Measurements from ENCODE around the gene DNAJC16. TPM values are rescaled to one million over a fixed set of nuclear protein-coding genes. Genes with fewer than 3 reads are reported as not detected.

Gene DNAJC16
- total RNA-seq, 2 experiments from 2014 or later = 9.1 to 16.8 TPM

DNA sequence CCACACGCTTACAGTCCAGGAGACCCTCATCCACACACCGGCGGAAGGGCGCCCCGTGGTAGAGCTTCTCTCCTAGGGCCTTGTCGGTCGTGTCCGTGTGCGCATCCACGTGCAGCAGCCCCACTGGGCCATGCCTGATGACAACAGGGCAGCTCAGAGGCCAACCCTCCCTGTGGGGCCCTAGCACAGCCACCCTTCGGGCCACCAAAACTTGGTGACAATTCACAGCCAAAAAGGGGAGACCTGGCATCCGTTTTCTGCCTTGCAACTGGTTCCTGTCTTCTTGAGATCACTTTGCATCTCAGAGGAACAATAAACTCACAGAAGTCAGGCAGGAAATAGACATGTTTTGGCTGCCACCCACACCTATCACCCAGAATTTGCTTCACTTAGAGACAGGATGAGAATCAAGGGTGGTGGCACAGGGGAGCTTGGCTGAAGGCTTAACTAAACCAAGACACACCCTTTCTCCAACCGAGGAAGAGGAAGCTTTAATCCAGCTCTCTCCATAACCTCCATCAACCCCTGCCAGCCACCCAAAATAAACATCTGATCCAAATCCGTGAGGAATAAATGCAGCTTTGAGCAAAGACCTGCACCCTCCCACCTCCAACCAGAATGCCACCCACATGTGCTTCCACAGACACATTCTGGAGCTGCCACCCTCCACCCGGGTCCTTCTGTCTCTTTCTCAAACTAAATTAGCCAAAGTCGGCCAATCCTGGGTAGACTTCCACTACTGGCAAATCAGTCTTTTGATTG lies 52.5 kb downstream of the DNAJC16 start:
- Histone ChIP-seq H3K9me2 (ENCODE audit: insufficient read depth, low read length) (no peaks in the 10 kb centered on the region), H2AFZ (ENCODE audit: low read length) (peak overlapping the region; percentile 87), H3K4me2 (ENCODE audit: low read length) (peak overlapping the region; percentile 58), H3K36me3 (ENCODE audit: insufficient read depth, low read length) (no peaks in the 10 kb centered on the region), H3K4me3 (ENCODE audit: low read depth, low read length, poor library complexity, severe bottlenecking) (peak overlapping the region; percentile 3), H4K20me1 (ENCODE audit: insufficient read depth, low read length) (no peaks in the 10 kb centered on the region), H3K79me2 (ENCODE audit: insufficient read depth, low read depth, low read length) (no peaks in the 10 kb centered on the region), H3K9me3 (ENCODE audit: low read length) (no peaks in the 10 kb centered on the region), H3K27ac (ENCODE audit: low read depth, low read length, poor library complexity, severe bottlenecking) (peak overlapping the region; percentile 68), H3K4me1 (ENCODE audit: insufficient read depth, low read length, poor library complexity, severe bottlenecking) (peaks cover 26% of the 10 kb centered on the region)
- TF ChIP-seq EZH2phosphoT487 (IDR thresholded peaks at IDR 0.05; ENCODE audit: borderline replicate concordance, low read depth, low read length) = no peak
- peak; percentile 66 for DNase-seq (ENCODE audit: low spot score)
- ChIA-PET CTCF (ENCODE audit: unreplicated experiment) (no interaction called here), POLR2A (interaction anchor here (0.6 to 1.5 kb wide), 7 partner anchors 9 to 385 kb away, joined by 3 to 7 read pairs (median 4); no protein-coding TSS in a partner anchor)
- intact Hi-C loops (cut with micrococcal nuclease; ENCODE audit: unreplicated experiment) = loop anchor here (2.0 kb wide), 1 partner anchor 52 kb away; the partner anchor contains the start of gene DNAJC16
- no TSS peak for BruUV-seq (replicated peaks)

DNA sequence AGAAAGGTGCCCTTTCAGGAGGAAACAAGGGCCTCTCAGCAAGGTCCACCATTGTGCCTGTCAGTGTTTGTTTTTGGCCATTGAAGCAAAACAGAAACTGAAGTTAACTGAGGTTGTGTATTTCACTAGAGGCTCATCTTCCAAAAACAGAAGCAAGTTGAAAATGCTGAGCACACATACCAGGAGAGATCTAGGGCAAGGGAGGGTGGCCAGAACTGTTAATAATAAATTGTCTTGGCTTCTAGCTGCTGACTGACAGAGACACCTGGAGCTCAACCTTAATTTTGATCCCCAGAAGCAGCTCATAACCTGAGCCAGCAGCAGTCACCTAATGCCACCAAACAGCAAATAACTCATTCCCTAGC lies 53.0 kb downstream of the DNAJC16 start:
- Histone ChIP-seq H3K9me2 (ENCODE audit: insufficient read depth, low read length) (no peaks in the 10 kb centered on the region), H3K4me1 (ENCODE audit: insufficient read depth, low read length, poor library complexity, severe bottlenecking) (peaks cover 26% of the 10 kb centered on the region), H3K4me3 (ENCODE audit: low read depth, low read length, poor library complexity, severe bottlenecking) (peak overlapping the region; percentile 3), H2AFZ (ENCODE audit: low read length) (peak overlapping the region; percentile 87), H3K79me2 (ENCODE audit: insufficient read depth, low read depth, low read length) (no peaks in the 10 kb centered on the region), H3K9me3 (ENCODE audit: low read length) (no peaks in the 10 kb centered on the region), H3K36me3 (ENCODE audit: insufficient read depth, low read length) (no peaks in the 10 kb centered on the region), H3K27ac (ENCODE audit: low read depth, low read length, poor library complexity, severe bottlenecking) (peak overlapping the region; percentile 68), H4K20me1 (ENCODE audit: insufficient read depth, low read length) (no peaks in the 10 kb centered on the region), H3K4me2 (ENCODE audit: low read length) (peak overlapping the region; percentile 58)
- POLR2A ChIA-PET = interaction anchor here (0.7 to 1.5 kb wide), 7 partner anchors 9 to 38 kb away, joined by 3 to 7 read pairs (median 4); no protein-coding TSS in a partner anchor
- TF ChIP-seq EZH2phosphoT487 (IDR thresholded peaks at IDR 0.05; ENCODE audit: borderline replicate concordance, low read depth, low read length) = no peak
- TF ChIP-seq CTCF (conservative IDR thresholded peaks at IDR 0.05; ENCODE audit: low read length) = no peak
- peak; percentile 41 for DNase-seq (ENCODE audit: low spot score)
- CTCF ChIA-PET (ENCODE audit: unreplicated experiment) = no interaction called here
- intact Hi-C loops (cut with micrococcal nuclease; ENCODE audit: unreplicated experiment) = loop anchor here (2.0 kb wide), 1 partner anchor 53 kb away; the partner anchor contains the start of gene DNAJC16
- BruUV-seq (replicated peaks) = no TSS peak

DNA sequence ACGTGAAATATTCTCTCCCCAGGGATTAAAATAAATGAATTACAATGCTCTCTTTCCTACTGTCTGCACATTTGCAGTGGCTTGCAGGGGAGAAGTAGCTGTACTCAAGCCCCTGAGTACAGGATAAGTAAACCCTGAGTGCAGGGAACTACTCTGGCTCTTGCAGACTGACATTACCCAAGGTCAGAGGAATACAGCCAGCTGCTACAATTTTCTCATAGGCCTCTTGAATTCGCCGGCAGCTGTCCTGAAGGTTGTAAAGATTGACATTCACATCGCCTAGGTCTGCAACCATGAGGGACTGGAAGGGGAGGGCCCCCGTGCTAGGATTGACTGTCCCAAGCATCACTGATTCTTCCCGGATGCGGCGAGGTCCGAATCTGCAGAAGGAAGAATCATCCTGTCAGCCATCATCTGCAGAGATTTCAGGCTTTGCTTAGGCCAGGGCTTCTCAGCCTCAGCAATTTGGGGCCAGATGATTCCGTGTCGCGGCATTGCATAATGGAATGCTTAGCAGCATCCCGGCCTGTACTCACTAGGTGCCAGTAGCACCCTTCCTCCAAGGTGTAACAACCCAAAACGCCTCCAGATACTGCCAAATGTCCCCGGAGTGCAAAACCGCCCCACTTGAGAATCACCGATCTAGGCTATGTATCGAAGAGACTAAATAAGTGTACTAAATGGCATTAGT lies 56.5 kb downstream of the DNAJC16 start:
- no TSS peak for BruUV-seq (replicated peaks)
- no peaks in the 10 kb centered on the region for H4K20me1 ChIP-seq (ENCODE audit: insufficient read depth, low read length)
- no peaks in the 10 kb centered on the region for H3K36me3 ChIP-seq (ENCODE audit: insufficient read depth, low read length)
- no peak overlapping the region for H3K4me2 ChIP-seq (ENCODE audit: low read length)
- DNase-seq (ENCODE audit: low spot score) = no peak
- H3K4me3 ChIP-seq (ENCODE audit: low read depth, low read length, poor library complexity, severe bottlenecking) = no peak overlapping the region
- no peaks in the 10 kb centered on the region for H3K9me3 ChIP-seq (ENCODE audit: low read length)
- TF ChIP-seq CTCF (conservative IDR thresholded peaks at IDR 0.05; ENCODE audit: low read length) = no peak
- no peak for TF ChIP-seq EZH2phosphoT487 (IDR thresholded peaks at IDR 0.05; ENCODE audit: borderline replicate concordance, low read depth, low read length)
- H3K9me2 ChIP-seq (ENCODE audit: insufficient read depth, low read length) = no peaks in the 10 kb centered on the region
- H3K27ac ChIP-seq (ENCODE audit: low read depth, low read length, poor library complexity, severe bottlenecking) = no peak overlapping the region
- CTCF ChIA-PET (ENCODE audit: unreplicated experiment) = no interaction called here
- no peak overlapping the region for H2AFZ ChIP-seq (ENCODE audit: low read length)
- POLR2A ChIA-PET = no interaction called here
- peaks cover 23% of the 10 kb centered on the region for H3K4me1 ChIP-seq (ENCODE audit: insufficient read depth, low read length, poor library complexity, severe bottlenecking)
- intact Hi-C loops (cut with micrococcal nuclease; ENCODE audit: unreplicated experiment) = no loop called here
- H3K79me2 ChIP-seq (ENCODE audit: insufficient read depth, low read depth, low read length) = no peaks in the 10 kb centered on the region

Data from OCI-LY7 (cell line).